Natural killer cell (primary cell): ENCODE measurements around the gene ADAM22. TPM values are rescaled to one million over a fixed set of nuclear protein-coding genes. Genes with fewer than 3 reads are reported as not detected.

Source experiments
- ATAC-seq, 3 donors: fragments of 150-1000 bp in 2 of 3; fragments of 200-7000 bp in 1 of 3; cut with Tn5 transposase; 1 replicate in 1 of 3; 2 replicates in 2 of 3; pipeline ENCODE4 v1.10.0; 2021; ENCODE audit warnings: mild to moderate bottlenecking in 2 of 3, moderate library complexity in 2 of 3
- DNase-seq, 2 donors: peaks; one replicate each; pipeline versions ENCODE4 v3.0.0 to v3.0.0-alpha.2; 2013 to 2021; ENCODE audit warnings: mixed read lengths in 1 of 2
- H3K27ac ChIP-seq: one replicate; pipeline ENCODE4 v1.5.1; 2013; ENCODE audit warnings: mild to moderate bottlenecking, low read length
- H3K27me3 ChIP-seq: one replicate; pipeline ENCODE4 v1.6.1; 2013; ENCODE audit warnings: low read length; ENCODE audit not compliant: control insufficient read depth, insufficient read depth
- H3K36me3 ChIP-seq: one replicate; pipeline ENCODE4 v1.6.1; 2013; ENCODE audit warnings: low read length; ENCODE audit not compliant: control insufficient read depth, insufficient read depth
- H3K4me1 ChIP-seq: one replicate; pipeline ENCODE4 v1.6.1; 2013; ENCODE audit warnings: low read length; ENCODE audit not compliant: control insufficient read depth, insufficient read depth
- H3K4me3 ChIP-seq: one replicate; pipeline ENCODE4 v1.5.1; 2013; ENCODE audit warnings: low read length
- H3K9me3 ChIP-seq: one replicate; pipeline ENCODE4 v1.6.1; 2013; ENCODE audit warnings: low read length; ENCODE audit not compliant: control insufficient read depth, insufficient read depth
- H3K27ac Mint-ChIP-seq, 2 donors: one replicate each; pipeline ENCODE4 v1.8.0; 2022; ENCODE audit warnings: mild to moderate bottlenecking in 2 of 2, mixed read lengths in 2 of 2, moderate library complexity in 1 of 2
- H3K27me3 Mint-ChIP-seq, 2 donors: one replicate each; pipeline ENCODE4 v1.8.0; 2022; ENCODE audit warnings: low read depth in 2 of 2, mixed read lengths in 2 of 2
- H3K36me3 Mint-ChIP-seq: one replicate; pipeline ENCODE4 v1.8.0; 2022; ENCODE audit warnings: mixed read lengths
- H3K4me1 Mint-ChIP-seq, 2 donors: one replicate each; pipeline ENCODE4 v1.8.0; 2022; ENCODE audit warnings: mixed read lengths in 2 of 2
- H3K4me3 Mint-ChIP-seq: one replicate; pipeline ENCODE4 v1.8.0; 2022; ENCODE audit warnings: mild to moderate bottlenecking, moderate library complexity, mixed read lengths
- H3K9me3 Mint-ChIP-seq, 2 donors: one replicate each; pipeline ENCODE4 v1.8.0; 2022; ENCODE audit warnings: mixed read lengths in 2 of 2
- CTCF ChIP-seq: fragments of 200-600 bp; IDR thresholded peaks from one replicate; pipeline ENCODE4 v1.8.0; 2022; ENCODE audit warnings: antibody characterized with exemption
- WGBS: methylation state at CpG from one replicate; pipeline ENCODE4 v1.1.7; 2013; ENCODE audit warnings: missing lambda C conversion rate; ENCODE audit not compliant: insufficient coverage; 5-methylcytosine and 5-hydroxymethylcytosine counted together
- intact Hi-C: fragments of 100-400 bp; cut with micrococcal nuclease; formaldehyde crosslinking; loops from one replicate; pipeline ENCODE4 v1.14.2; 2022
- total RNA-seq, 4 donors: library from RNA; stranded (reverse); fragments of 120-200 nt in 1 of 4; gene quantifications; one replicate each; pipeline versions ENCODE4 v1.2.3 to v1.2.4, GENCODE V29; 2013 to 2022

The ADAM22 gene
- total RNA-seq, 3 donors from 2014 or later (not counting 1 experiment from before 2014, with no cell fraction given) = 3.0 to 5.4 (median 3.7) TPM

DNA sequence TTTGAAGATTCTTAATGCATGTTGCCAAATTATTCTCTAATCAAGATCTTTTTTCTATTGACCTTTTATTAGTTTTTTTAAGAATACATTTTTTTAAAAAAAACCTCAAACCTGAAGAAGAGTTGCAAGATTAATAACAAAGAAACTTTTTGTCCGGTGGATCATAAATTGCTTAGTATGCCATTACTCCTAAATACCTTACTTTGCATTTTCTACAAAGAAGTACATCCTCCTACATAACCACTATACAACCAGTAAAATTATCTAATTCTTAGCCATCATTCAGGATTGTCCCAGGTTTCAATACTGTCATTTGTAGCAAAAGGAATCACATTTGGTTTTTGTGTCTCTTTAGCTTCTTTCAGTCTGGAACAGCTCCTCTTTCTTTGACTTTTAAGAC, 207.9 kb downstream of the ADAM22 start:
- Histone ChIP-seq H3K4me3 (no peak overlapping the region), H3K9me3 (no peaks in the 10 kb centered on the region), H3K27me3 (no peaks in the 10 kb centered on the region), H3K36me3 (no peaks in the 10 kb centered on the region), H3K4me1 (no peaks in the 10 kb centered on the region), H3K27ac (no peak overlapping the region)
- Mint-ChIP-seq H3K27me3 (no peaks in the 10 kb centered on the region), H3K27ac (no peak overlapping the region), H3K36me3 (no peaks in the 10 kb centered on the region), H3K9me3 (no peaks in the 10 kb centered on the region), H3K4me3 (no peak overlapping the region), H3K4me1 (no peaks in the 10 kb centered on the region)
- no peak for DNase-seq
- TF ChIP-seq CTCF = no peak
- intact Hi-C loops = no loop called here
- no peak for ATAC-seq
- WGBS = 86% methylated on average over 1 of the region's 1 CpG

- Mint-ChIP-seq H3K36me3 (no peaks in the 10 kb centered on the region), H3K9me3 (no peaks in the 10 kb centered on the region), H3K27ac (no peak overlapping the region), H3K4me1 (no peaks in the 10 kb centered on the region), H3K27me3 (no peaks in the 10 kb centered on the region), H3K4me3 (no peak overlapping the region)
- intact Hi-C loops = no loop called here
- Histone ChIP-seq H3K27ac (no peak overlapping the region), H3K4me1 (no peaks in the 10 kb centered on the region), H3K4me3 (no peak overlapping the region), H3K9me3 (no peaks in the 10 kb centered on the region), H3K27me3 (no peaks in the 10 kb centered on the region), H3K36me3 (no peaks in the 10 kb centered on the region)
- ATAC-seq = no peak
- DNase-seq = no peak
- WGBS = 88% methylated on average over 2 of the region's 2 CpGs
- no peak for TF ChIP-seq CTCF
These were observed 212.6 kb downstream of the ADAM22 start for GRCh38 chr7:88146616-88147015.

DNA sequence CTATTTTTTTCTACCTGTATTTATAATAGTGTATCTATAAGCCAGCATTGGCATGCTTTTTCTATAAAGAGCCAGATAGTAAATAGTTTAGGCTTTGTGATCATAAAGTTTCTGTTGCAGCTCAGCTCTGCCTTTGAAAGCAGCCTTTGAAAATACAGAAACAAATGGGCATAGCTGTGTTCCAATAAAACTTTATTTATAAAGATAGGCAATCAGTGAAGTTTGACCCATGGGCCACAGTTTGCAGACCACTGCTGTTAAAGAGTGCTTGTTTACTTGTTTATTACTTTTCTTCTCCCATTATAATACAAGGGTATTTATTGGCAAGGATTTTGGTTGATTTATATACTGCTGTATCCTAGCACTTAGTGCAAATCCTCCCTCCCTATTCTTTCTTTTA, 213.3 kb downstream of the ADAM22 start:
- H3K27ac ChIP-seq = no peak overlapping the region
- H3K4me3 Mint-ChIP-seq = no peak overlapping the region
- H3K27me3 Mint-ChIP-seq = no peaks in the 10 kb centered on the region
- DNase-seq (no peak), ATAC-seq (no peak)
- H3K4me3 ChIP-seq = no peak overlapping the region
- intact Hi-C loops = no loop called here
- TF ChIP-seq CTCF = no peak
- no peaks in the 10 kb centered on the region for H3K27me3 ChIP-seq
- H3K4me1 ChIP-seq = no peaks in the 10 kb centered on the region
- H3K9me3 ChIP-seq = no peaks in the 10 kb centered on the region
- no peaks in the 10 kb centered on the region for H3K36me3 ChIP-seq
- no peaks in the 10 kb centered on the region for H3K36me3 Mint-ChIP-seq
- no peak overlapping the region for H3K27ac Mint-ChIP-seq
- H3K4me1 Mint-ChIP-seq = no peaks in the 10 kb centered on the region
- no peaks in the 10 kb centered on the region for H3K9me3 Mint-ChIP-seq

- WGBS = 80% methylated on average over 1 of the region's 1 CpG
- H3K9me3 Mint-ChIP-seq = no peaks in the 10 kb centered on the region
- no peaks in the 10 kb centered on the region for H3K9me3 ChIP-seq
- no peaks in the 10 kb centered on the region for H3K27me3 ChIP-seq
- no peak overlapping the region for H3K27ac Mint-ChIP-seq
- DNase-seq (no peak), ATAC-seq (no peak)
- intact Hi-C loops = no loop called here
- no peaks in the 10 kb centered on the region for H3K36me3 Mint-ChIP-seq
- no peak overlapping the region for H3K4me3 Mint-ChIP-seq
- H3K4me3 ChIP-seq = no peak overlapping the region
- H3K4me1 Mint-ChIP-seq = no peaks in the 10 kb centered on the region
- no peaks in the 10 kb centered on the region for H3K27me3 Mint-ChIP-seq
- no peak for TF ChIP-seq CTCF
- H3K27ac ChIP-seq = no peak overlapping the region
- H3K36me3 ChIP-seq = no peaks in the 10 kb centered on the region
- H3K4me1 ChIP-seq = no peaks in the 10 kb centered on the region
These were observed 213.9 kb downstream of the ADAM22 start for GRCh38 chr7:88147949-88148348.
